ENCODE measurements around the gene PRDM16. TPM values are rescaled to one million over a fixed set of nuclear protein-coding genes. Genes with fewer than 3 reads are reported as not detected.

Gene PRDM16
- polyA plus RNA-seq, 1 donor from 2014 or later, result 0.21 TPM

GRCh38 chr1:3037281-3038040, 31.5 kb upstream of the PRDM16 start:
- TF ChIP-seq, protein P1, sequence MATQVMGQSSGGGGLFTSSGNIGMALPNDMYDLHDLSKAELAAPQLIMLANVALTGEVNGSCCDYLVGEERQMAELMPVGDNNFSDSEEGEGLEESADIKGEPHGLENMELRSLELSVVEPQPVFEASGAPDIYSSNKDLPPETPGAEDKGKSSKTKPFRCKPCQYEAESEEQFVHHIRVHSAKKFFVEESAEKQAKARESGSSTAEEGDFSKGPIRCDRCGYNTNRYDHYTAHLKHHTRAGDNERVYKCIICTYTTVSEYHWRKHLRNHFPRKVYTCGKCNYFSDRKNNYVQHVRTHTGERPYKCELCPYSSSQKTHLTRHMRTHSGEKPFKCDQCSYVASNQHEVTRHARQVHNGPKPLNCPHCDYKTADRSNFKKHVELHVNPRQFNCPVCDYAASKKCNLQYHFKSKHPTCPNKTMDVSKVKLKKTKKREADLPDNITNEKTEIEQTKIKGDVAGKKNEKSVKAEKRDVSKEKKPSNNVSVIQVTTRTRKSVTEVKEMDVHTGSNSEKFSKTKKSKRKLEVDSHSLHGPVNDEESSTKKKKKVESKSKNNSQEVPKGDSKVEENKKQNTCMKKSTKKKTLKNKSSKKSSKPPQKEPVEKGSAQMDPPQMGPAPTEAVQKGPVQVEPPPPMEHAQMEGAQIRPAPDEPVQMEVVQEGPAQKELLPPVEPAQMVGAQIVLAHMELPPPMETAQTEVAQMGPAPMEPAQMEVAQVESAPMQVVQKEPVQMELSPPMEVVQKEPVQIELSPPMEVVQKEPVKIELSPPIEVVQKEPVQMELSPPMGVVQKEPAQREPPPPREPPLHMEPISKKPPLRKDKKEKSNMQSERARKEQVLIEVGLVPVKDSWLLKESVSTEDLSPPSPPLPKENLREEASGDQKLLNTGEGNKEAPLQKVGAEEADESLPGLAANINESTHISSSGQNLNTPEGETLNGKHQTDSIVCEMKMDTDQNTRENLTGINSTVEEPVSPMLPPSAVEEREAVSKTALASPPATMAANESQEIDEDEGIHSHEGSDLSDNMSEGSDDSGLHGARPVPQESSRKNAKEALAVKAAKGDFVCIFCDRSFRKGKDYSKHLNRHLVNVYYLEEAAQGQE (IDR thresholded peaks at IDR 0.05; ENCODE audit: borderline replicate concordance), result no peak
- TF ChIP-seq TAF1 (IDR thresholded peaks at IDR 0.05; ENCODE audit: low read depth), result no peak
- TF ChIP-seq MXI1 (conservative IDR thresholded peaks at IDR 0.05; ENCODE audit: poor library complexity, severe bottlenecking), result no peak
- no peak for TF ChIP-seq CTCF (IDR thresholded peaks at IDR 0.05; ENCODE audit: poor library complexity, severe bottlenecking)
- no peak for TF ChIP-seq EZH2 (IDR thresholded peaks at IDR 0.05; ENCODE audit: borderline replicate concordance, insufficient read depth, low read length, poor library complexity, severe bottlenecking)
- no peak for TF ChIP-seq POLR2AphosphoS5 (IDR thresholded peaks at IDR 0.05)
- TF ChIP-seq SMC3 (conservative IDR thresholded peaks at IDR 0.05; ENCODE audit: poor library complexity), result no peak
- no peak for TF ChIP-seq RAD21 (conservative IDR thresholded peaks at IDR 0.05)
- TF ChIP-seq EP300 (conservative IDR thresholded peaks at IDR 0.05; ENCODE audit: poor library complexity, severe bottlenecking), result no peak
- H3K9me2 ChIP-seq (ENCODE audit: insufficient read depth, low read length), result no peaks in the 10 kb centered on the region
- no peak overlapping the region for H3K9ac ChIP-seq (ENCODE audit: low read length)
- H3K4me2 ChIP-seq (ENCODE audit: low read length), result no peak overlapping the region
- H3K36me3 ChIP-seq (ENCODE audit: insufficient read depth, low read length), result no peaks in the 10 kb centered on the region
- H4K20me1 ChIP-seq (ENCODE audit: insufficient read depth), result no peaks in the 10 kb centered on the region
- H2AFZ ChIP-seq (ENCODE audit: low read depth, low read length), result no peak overlapping the region
- H3K79me2 ChIP-seq (replicated peaks; ENCODE audit: insufficient read depth, low read length), result no peaks in the 10 kb centered on the region
- H3K9me3 ChIP-seq (ENCODE audit: low read length), result no peaks in the 10 kb centered on the region
- no peak overlapping the region for H3K27ac ChIP-seq (ENCODE audit: low read length)
- no peaks in the 10 kb centered on the region for H3K27me3 ChIP-seq (ENCODE audit: insufficient read depth, low read depth, low read length)
- no peaks in the 10 kb centered on the region for H3F3A ChIP-seq (ENCODE audit: insufficient read depth, low read length, poor library complexity, severe bottlenecking)
- H3K4me3 ChIP-seq (ENCODE audit: low read length), result no peak overlapping the region

GRCh38 chr1:3038113-3038551, 30.9 kb upstream of the PRDM16 start:
- H3K4me3 ChIP-seq (ENCODE audit: low read length), result no peak overlapping the region
- TF ChIP-seq POLR2AphosphoS5 (IDR thresholded peaks at IDR 0.05) (no peak), EP300 (conservative IDR thresholded peaks at IDR 0.05; ENCODE audit: poor library complexity, severe bottlenecking) (no peak), EZH2 (IDR thresholded peaks at IDR 0.05; ENCODE audit: borderline replicate concordance, insufficient read depth, low read length, poor library complexity, severe bottlenecking) (no peak), MXI1 (conservative IDR thresholded peaks at IDR 0.05; ENCODE audit: poor library complexity, severe bottlenecking) (no peak)

More at GRCh38 chr1:3038113-3038551, 30.9 kb upstream of the PRDM16 start:
- Histone ChIP-seq H2AFZ (ENCODE audit: low read depth, low read length) (no peak overlapping the region), H3K9ac (ENCODE audit: low read length) (no peak overlapping the region), H3K9me2 (ENCODE audit: insufficient read depth, low read length) (no peaks in the 10 kb centered on the region), H3K27me3 (ENCODE audit: insufficient read depth, low read depth, low read length) (no peaks in the 10 kb centered on the region), H3K36me3 (ENCODE audit: insufficient read depth, low read length) (no peaks in the 10 kb centered on the region), H3K27ac (ENCODE audit: low read length) (no peak overlapping the region), H3K4me2 (ENCODE audit: low read length) (no peak overlapping the region), H3K9me3 (ENCODE audit: low read length) (no peaks in the 10 kb centered on the region), H3F3A (ENCODE audit: insufficient read depth, low read length, poor library complexity, severe bottlenecking) (no peaks in the 10 kb centered on the region), H4K20me1 (ENCODE audit: insufficient read depth) (no peaks in the 10 kb centered on the region), H3K79me2 (replicated peaks; ENCODE audit: insufficient read depth, low read length) (no peaks in the 10 kb centered on the region)

Data from neural cell (in vitro differentiated cells).